Measurements from ENCODE around the gene HTRA1.

The HTRA1 gene

GRCh38 chr10:122475100-122475499, 13.7 kb downstream of the HTRA1 start:
- H3K27me3 ChIP-seq (ENCODE audit: control insufficient read depth in 1 of 2, insufficient read depth in 2 of 2, low read length in 2 of 2) = no peaks in the 10 kb centered on the region
- peak overlapping the region; percentile 49 for H3K27ac ChIP-seq (ENCODE audit: low read length)
- H3K4me3 ChIP-seq (ENCODE audit: low read length in 2 of 2) = peak overlapping the region in 1 of 2 donors; percentile 49
- H3K4me1 ChIP-seq (ENCODE audit: control insufficient read depth, insufficient read depth, low read length) = peaks cover 52% of the 10 kb centered on the region
- H3K9ac ChIP-seq (ENCODE audit: low read length in 2 of 2) = no peak overlapping the region
- H3K9me3 ChIP-seq (ENCODE audit: control insufficient read depth in 2 of 2, low read length in 2 of 2) = no peaks in the 10 kb centered on the region
- no peaks in the 10 kb centered on the region for H3K36me3 ChIP-seq (ENCODE audit: control insufficient read depth in 2 of 2, insufficient read depth in 2 of 2, low read length in 2 of 2)

DNA sequence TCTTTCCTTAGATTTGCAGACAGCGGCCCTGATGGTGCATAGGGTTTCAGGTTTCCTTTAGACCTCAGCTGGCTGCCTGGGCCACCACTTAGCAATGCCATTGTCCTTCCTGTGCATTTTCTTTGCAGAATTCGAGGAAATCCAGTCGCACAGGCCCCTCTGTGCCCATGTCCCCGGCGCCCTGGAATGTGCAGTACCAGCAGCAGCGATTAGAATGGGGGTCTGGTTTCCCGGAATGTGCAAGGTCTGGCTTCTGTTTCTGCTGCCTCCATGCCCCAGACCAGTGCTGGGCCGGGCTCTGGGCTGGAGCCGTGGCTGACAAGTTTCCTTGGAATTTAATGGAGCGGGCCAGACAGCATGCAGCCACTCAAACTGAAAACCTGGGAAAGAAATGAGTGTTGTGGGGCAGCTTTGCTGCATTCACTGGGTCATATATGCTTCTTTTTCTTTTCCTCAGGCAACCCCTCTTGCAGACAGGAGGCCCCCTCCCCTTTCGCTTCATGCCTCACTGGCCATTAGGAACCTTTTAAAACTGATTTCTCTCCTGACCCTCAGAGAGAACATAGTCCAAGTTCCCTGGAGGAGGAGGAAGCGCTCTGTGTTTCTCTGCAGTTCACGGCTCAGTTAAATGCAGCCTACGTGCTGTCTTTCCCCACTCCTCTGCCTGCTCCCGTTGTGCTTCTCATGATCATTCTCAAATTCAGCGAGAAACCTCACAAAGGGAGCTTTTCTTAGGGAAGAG, 14.4 kb downstream of the HTRA1 start:
- Histone ChIP-seq H3K27me3 (ENCODE audit: control insufficient read depth in 1 of 2, insufficient read depth in 2 of 2, low read length in 2 of 2) (no peaks in the 10 kb centered on the region), H3K27ac (ENCODE audit: low read length) (peak overlapping the region; percentile 49), H3K4me3 (ENCODE audit: low read length in 2 of 2) (peak overlapping the region; percentile 23 to 49), H3K4me1 (ENCODE audit: control insufficient read depth, insufficient read depth, low read length) (peaks cover 55% of the 10 kb centered on the region), H3K36me3 (ENCODE audit: control insufficient read depth in 2 of 2, insufficient read depth in 2 of 2, low read length in 2 of 2) (no peaks in the 10 kb centered on the region), H3K9ac (ENCODE audit: low read length in 2 of 2) (peak overlapping the region; percentile 13 to 17), H3K9me3 (ENCODE audit: control insufficient read depth in 2 of 2, low read length in 2 of 2) (no peaks in the 10 kb centered on the region)

GRCh38 chr10:122476333-122476695, 15.0 kb downstream of the HTRA1 start:
- no peaks in the 10 kb centered on the region for H3K27me3 ChIP-seq (ENCODE audit: control insufficient read depth in 1 of 2, insufficient read depth in 2 of 2, low read length in 2 of 2)
- peak overlapping the region; percentile 49 for H3K27ac ChIP-seq (ENCODE audit: low read length)
- peak overlapping the region in 1 of 2 donors; percentile 40 for H3K4me3 ChIP-seq (ENCODE audit: low read length in 2 of 2)
- peaks cover 55% of the 10 kb centered on the region for H3K4me1 ChIP-seq (ENCODE audit: control insufficient read depth, insufficient read depth, low read length)
- no peaks in the 10 kb centered on the region for H3K36me3 ChIP-seq (ENCODE audit: control insufficient read depth in 2 of 2, insufficient read depth in 2 of 2, low read length in 2 of 2)
- H3K9me3 ChIP-seq (ENCODE audit: control insufficient read depth in 2 of 2, low read length in 2 of 2) = no peaks in the 10 kb centered on the region
- H3K9ac ChIP-seq (ENCODE audit: low read length in 2 of 2) = peak overlapping the region in 1 of 2 donors; percentile 17

DNA sequence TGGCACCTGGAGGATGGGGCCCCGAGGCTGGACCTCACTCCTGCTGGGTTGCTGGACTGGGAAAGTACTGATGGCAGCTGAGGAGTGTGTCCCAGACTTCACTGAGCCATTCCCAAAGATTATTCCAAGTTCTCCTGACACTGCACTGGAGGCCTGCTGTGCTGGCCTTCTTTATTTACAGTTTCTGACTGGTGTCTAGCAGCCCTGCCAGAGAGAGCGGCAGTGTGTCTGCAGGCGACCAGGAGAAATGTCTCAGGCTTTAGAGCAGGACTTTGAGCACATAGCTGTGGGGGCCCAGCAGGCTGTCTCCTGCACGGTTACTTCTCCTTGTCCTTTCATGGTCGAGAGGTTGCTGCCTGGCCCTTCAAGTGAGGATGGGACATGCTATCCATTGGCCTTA, 16.1 kb downstream of the HTRA1 start:
- no peaks in the 10 kb centered on the region for H3K9me3 ChIP-seq (ENCODE audit: control insufficient read depth in 2 of 2, low read length in 2 of 2)
- peak overlapping the region; percentile 24 for H3K27ac ChIP-seq (ENCODE audit: low read length)
- no peaks in the 10 kb centered on the region for H3K27me3 ChIP-seq (ENCODE audit: control insufficient read depth in 1 of 2, insufficient read depth in 2 of 2, low read length in 2 of 2)
- peaks cover 55% of the 10 kb centered on the region for H3K4me1 ChIP-seq (ENCODE audit: control insufficient read depth, insufficient read depth, low read length)
- H3K36me3 ChIP-seq (ENCODE audit: control insufficient read depth in 2 of 2, insufficient read depth in 2 of 2, low read length in 2 of 2) = no peaks in the 10 kb centered on the region
- no peak overlapping the region for H3K9ac ChIP-seq (ENCODE audit: low read length in 2 of 2)
- H3K4me3 ChIP-seq (ENCODE audit: low read length in 2 of 2) = peak overlapping the region; percentile 15 to 19

DNA sequence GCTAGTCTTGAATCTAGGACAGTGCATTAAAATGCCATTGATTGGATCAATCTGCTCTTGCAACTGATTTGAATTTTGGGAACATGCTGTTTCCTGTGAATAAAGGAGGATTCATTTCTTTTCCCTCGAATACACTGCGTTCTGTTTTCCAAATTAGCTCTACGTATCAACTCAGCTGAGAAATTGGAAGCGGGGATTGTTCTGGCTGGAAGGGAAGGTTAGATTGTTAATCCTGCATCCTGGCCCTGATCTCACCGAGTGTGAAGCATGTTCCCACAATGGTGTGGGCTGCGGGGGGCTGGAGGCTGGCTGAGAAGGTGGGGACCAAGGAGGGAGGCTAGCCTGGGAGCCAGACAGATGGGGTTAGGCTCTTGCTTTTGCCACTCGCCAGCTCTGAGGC, 17.6 kb downstream of the HTRA1 start:
- Histone ChIP-seq H3K4me1 (ENCODE audit: control insufficient read depth, insufficient read depth, low read length) (peaks cover 49% of the 10 kb centered on the region), H3K9me3 (ENCODE audit: control insufficient read depth in 2 of 2, low read length in 2 of 2) (no peaks in the 10 kb centered on the region), H3K27me3 (ENCODE audit: control insufficient read depth in 1 of 2, insufficient read depth in 2 of 2, low read length in 2 of 2) (no peaks in the 10 kb centered on the region), H3K36me3 (ENCODE audit: control insufficient read depth in 2 of 2, insufficient read depth in 2 of 2, low read length in 2 of 2) (no peaks in the 10 kb centered on the region), H3K27ac (ENCODE audit: low read length) (no peak overlapping the region), H3K9ac (ENCODE audit: low read length in 2 of 2) (no peak overlapping the region), H3K4me3 (ENCODE audit: low read length in 2 of 2) (no peak overlapping the region)

DNA sequence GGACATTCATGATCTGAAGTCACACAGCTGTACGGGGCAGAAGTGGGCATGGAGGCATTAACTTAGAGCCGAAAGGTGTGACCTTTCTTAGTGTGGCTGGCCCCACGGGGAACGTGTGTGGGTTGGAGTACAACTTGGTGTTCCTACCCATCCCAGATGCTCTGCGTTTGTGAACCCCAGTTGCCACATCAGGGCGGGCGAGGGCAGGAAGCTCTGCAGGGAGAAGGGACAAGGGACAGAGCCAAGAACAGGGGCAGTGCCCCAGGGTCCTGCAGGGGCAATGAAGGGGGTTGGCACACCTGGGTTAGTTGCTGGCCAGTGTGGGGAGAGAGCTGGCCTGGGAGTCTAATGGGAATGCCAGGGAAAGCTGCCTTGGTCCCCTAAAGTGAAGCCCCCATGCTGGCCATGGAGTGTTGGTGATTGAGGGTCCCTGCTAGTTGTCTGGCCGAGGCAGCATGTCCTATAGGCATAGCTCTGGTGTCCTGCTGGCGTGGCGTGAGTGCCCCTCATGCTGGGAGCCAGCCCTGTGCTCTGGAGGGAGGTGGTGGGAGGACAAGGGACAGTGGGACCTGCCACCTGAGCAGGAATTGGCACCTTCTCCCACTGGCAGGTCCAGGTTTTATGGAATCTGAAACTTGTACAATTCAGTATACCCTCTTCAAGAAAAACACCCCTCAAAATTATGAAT, 18.9 kb downstream of the HTRA1 start:
- no peaks in the 10 kb centered on the region for H3K36me3 ChIP-seq (ENCODE audit: control insufficient read depth in 2 of 2, insufficient read depth in 2 of 2, low read length in 2 of 2)
- no peaks in the 10 kb centered on the region for H3K27me3 ChIP-seq (ENCODE audit: control insufficient read depth in 1 of 2, insufficient read depth in 2 of 2, low read length in 2 of 2)
- H3K27ac ChIP-seq (ENCODE audit: low read length) = no peak overlapping the region
- H3K9me3 ChIP-seq (ENCODE audit: control insufficient read depth in 2 of 2, low read length in 2 of 2) = no peaks in the 10 kb centered on the region
- peaks cover 50% of the 10 kb centered on the region for H3K4me1 ChIP-seq (ENCODE audit: control insufficient read depth, insufficient read depth, low read length)
- no peak overlapping the region for H3K4me3 ChIP-seq (ENCODE audit: low read length in 2 of 2)
- H3K9ac ChIP-seq (ENCODE audit: low read length in 2 of 2) = no peak overlapping the region

DNA sequence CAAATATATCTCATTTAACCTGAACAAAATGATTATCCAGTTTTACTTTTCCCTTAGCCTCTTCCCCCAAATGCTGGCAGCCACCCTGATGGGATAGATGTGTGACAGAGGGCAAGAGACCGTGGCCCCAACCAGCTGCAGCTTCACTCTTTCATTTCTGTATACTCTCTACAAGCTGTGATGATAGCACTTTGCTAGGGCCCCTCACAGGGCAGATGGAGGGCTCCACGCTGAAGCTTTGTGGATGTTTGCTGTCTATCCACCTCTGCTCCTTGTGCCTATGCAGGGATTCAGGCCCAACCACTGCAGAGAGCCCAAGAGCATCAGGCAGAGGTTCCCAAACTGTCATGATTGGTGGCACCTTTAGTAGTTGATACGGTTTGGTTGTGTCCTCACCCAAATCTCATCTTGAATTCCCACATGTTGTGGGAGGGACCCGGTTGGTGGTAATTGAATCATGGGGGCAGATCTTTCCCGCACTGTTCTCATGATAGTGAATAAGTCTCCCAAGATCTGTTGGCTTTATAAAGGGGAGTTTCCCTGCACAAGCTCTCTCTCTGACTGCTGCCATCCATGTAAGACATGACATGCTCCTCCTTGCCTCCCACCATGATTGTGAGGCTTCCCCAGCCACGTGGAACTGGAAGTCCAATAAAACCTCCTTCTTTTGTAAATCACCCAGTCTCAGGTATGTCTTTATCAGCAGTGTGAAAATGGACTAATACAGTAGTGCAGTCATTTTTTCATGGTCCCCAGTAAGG, 20.1 kb downstream of the HTRA1 start:
- H3K27me3 ChIP-seq (ENCODE audit: control insufficient read depth in 1 of 2, insufficient read depth in 2 of 2, low read length in 2 of 2) = no peaks in the 10 kb centered on the region
- H3K4me3 ChIP-seq (ENCODE audit: low read length in 2 of 2) = no peak overlapping the region
- no peak overlapping the region for H3K9ac ChIP-seq (ENCODE audit: low read length in 2 of 2)
- peaks cover 50% of the 10 kb centered on the region for H3K4me1 ChIP-seq (ENCODE audit: control insufficient read depth, insufficient read depth, low read length)
- no peak overlapping the region for H3K27ac ChIP-seq (ENCODE audit: low read length)
- H3K9me3 ChIP-seq (ENCODE audit: control insufficient read depth in 2 of 2, low read length in 2 of 2) = no peaks in the 10 kb centered on the region
- no peaks in the 10 kb centered on the region for H3K36me3 ChIP-seq (ENCODE audit: control insufficient read depth in 2 of 2, insufficient read depth in 2 of 2, low read length in 2 of 2)

- peaks cover 55% of the 10 kb centered on the region for H3K4me1 ChIP-seq (ENCODE audit: control insufficient read depth, insufficient read depth, low read length)
- no peak overlapping the region for H3K9ac ChIP-seq (ENCODE audit: low read length in 2 of 2)
- no peaks in the 10 kb centered on the region for H3K9me3 ChIP-seq (ENCODE audit: control insufficient read depth in 2 of 2, low read length in 2 of 2)
- no peak overlapping the region for H3K4me3 ChIP-seq (ENCODE audit: low read length in 2 of 2)
- H3K36me3 ChIP-seq (ENCODE audit: control insufficient read depth in 2 of 2, insufficient read depth in 2 of 2, low read length in 2 of 2) = peaks cover 0 to 4% of the 10 kb centered on the region in 2 donors
- H3K27me3 ChIP-seq (ENCODE audit: control insufficient read depth in 1 of 2, insufficient read depth in 2 of 2, low read length in 2 of 2) = no peaks in the 10 kb centered on the region
- peak overlapping the region; percentile 82 for H3K27ac ChIP-seq (ENCODE audit: low read length)
Measured at GRCh38 chr10:122484276-122485060, 23.1 kb downstream of the HTRA1 start.

DNA sequence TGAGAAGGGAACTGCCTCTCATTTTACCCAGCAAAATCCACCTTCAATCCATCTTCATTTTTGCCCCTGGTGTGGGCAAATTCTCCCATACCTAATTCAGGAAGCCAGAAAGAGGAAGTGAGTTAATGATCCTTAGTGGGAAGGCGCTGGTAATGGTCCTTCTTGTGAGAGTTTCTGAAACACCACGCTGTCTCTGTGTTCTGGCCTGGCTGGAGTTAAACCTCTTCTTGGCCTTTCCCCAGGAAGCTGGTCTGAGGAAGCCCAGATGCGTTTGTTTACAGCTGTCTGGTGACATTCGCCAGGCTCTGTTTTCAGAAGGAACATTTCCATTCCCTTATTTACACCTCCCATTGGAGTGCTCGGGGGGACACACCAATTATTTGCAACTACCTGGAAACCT, 24.3 kb downstream of the HTRA1 start:
- Histone ChIP-seq H3K27me3 (ENCODE audit: control insufficient read depth in 1 of 2, insufficient read depth in 2 of 2, low read length in 2 of 2) (no peaks in the 10 kb centered on the region), H3K9ac (ENCODE audit: low read length in 2 of 2) (peak overlapping the region in 1 of 2 donors; percentile 7), H3K4me3 (ENCODE audit: low read length in 2 of 2) (peak overlapping the region in 1 of 2 donors; percentile 30), H3K27ac (ENCODE audit: low read length) (peak overlapping the region; percentile 82), H3K9me3 (ENCODE audit: control insufficient read depth in 2 of 2, low read length in 2 of 2) (no peaks in the 10 kb centered on the region), H3K36me3 (ENCODE audit: control insufficient read depth in 2 of 2, insufficient read depth in 2 of 2, low read length in 2 of 2) (peaks cover 5 to 6% of the 10 kb centered on the region in 2 donors), H3K4me1 (ENCODE audit: control insufficient read depth, insufficient read depth, low read length) (peaks cover 48% of the 10 kb centered on the region)

DNA sequence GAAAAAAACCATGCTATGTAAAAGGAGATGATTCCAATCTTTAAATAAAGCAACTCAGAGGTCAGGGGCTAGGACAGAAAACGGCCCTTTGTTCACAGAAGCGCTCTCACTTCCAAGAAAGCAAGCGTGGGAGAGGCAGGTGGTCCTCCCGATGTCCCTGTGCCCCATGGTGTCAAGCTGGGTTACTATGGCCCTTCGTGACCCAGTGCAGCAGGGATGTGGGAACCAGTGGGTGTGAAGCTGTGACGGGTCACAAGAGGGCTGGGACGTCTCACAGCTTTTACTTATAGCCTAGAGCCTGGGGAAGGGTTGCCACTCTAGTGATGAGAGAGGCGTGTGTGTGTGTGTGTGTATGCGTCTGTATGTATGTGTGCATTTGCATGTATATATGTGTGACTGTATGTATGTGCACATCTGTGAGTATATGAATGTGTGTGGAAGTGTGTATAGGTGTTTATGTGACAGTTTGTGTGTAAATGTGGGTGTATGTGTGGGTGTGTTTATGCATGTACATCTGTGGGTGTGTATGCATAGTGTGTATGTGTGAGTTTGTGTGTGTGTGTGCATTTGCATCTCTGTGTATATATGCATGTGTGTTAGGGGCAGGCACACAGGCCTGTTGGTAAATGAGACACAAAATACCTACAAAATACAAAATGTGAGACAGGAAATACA, 25.2 kb downstream of the HTRA1 start:
- Histone ChIP-seq H3K9me3 (ENCODE audit: control insufficient read depth in 2 of 2, low read length in 2 of 2) (no peaks in the 10 kb centered on the region), H3K27ac (ENCODE audit: low read length) (peak overlapping the region; percentile 82), H3K36me3 (ENCODE audit: control insufficient read depth in 2 of 2, insufficient read depth in 2 of 2, low read length in 2 of 2) (peaks cover 5 to 6% of the 10 kb centered on the region in 2 donors), H3K9ac (ENCODE audit: low read length in 2 of 2) (peak overlapping the region; percentile 7 to 29), H3K4me3 (ENCODE audit: low read length in 2 of 2) (peak overlapping the region in 1 of 2 donors; percentile 22), H3K27me3 (ENCODE audit: control insufficient read depth in 1 of 2, insufficient read depth in 2 of 2, low read length in 2 of 2) (no peaks in the 10 kb centered on the region), H3K4me1 (ENCODE audit: control insufficient read depth, insufficient read depth, low read length) (peaks cover 57% of the 10 kb centered on the region)

Data from stomach smooth muscle (tissue), 2 donors.